IMR-90 (cell line): ENCODE results near the gene CDH23.

ENCODE experiments used
- BHLHE40 ChIP-seq: fragments of 150-350 bp; IDR thresholded peaks from 2 replicates; pipeline ENCODE4 v1.6.1; 2016; ENCODE audit warnings: mild to moderate bottlenecking, low read depth, low read length
- CEBPB ChIP-seq: IDR thresholded peaks from 2 replicates; pipeline ENCODE4 v1.6.1; 2012; ENCODE audit warnings: low read depth, low read length, improper control_type of control experiment
- CHD1 ChIP-seq: IDR thresholded peaks from 2 replicates; pipeline ENCODE4 v1.6.1; 2012; ENCODE audit warnings: low read depth, low read length, improper control_type of control experiment
- MAFK ChIP-seq: IDR thresholded peaks from 2 replicates; pipeline ENCODE4 v1.6.1; 2012; ENCODE audit warnings: low read depth, low read length, improper control_type of control experiment
- MXI1 ChIP-seq: IDR thresholded peaks from 2 replicates; pipeline ENCODE4 v1.6.1; 2012; ENCODE audit warnings: low read depth, mild to moderate bottlenecking, low read length, moderate library complexity, borderline replicate concordance
- POLR2A ChIP-seq: IDR thresholded peaks from 2 replicates; pipeline ENCODE4 v1.6.1; 2012; ENCODE audit warnings: mild to moderate bottlenecking, low read depth, low read length
- RAD21 ChIP-seq: IDR thresholded peaks from 2 replicates; pipeline ENCODE4 v1.6.1; 2012; ENCODE audit warnings: low read length, improper control_type of control experiment
- RCOR1 ChIP-seq: IDR thresholded peaks from 2 replicates; pipeline ENCODE4 v1.6.1; 2012; ENCODE audit warnings: mild to moderate bottlenecking, low read length, improper control_type of control experiment; ENCODE audit not compliant: insufficient replicate concordance
- RFX5 ChIP-seq: IDR thresholded peaks from 2 replicates; pipeline ENCODE4 v1.8.0; 2012; ENCODE audit warnings: low read depth, mild to moderate bottlenecking, low read length, moderate library complexity
- SMC3 ChIP-seq: fragments of 150-350 bp; IDR thresholded peaks from 2 replicates; pipeline ENCODE4 v1.6.1; 2016; ENCODE audit warnings: low read depth, mild to moderate bottlenecking, antibody characterized with exemption, low read length, moderate library complexity
- TF ChIP-seq, protein P1 (sequence below): conservative IDR thresholded peaks from 2 replicates; pipeline ENCODE4 v1.5.1; 2012; ENCODE audit warnings: mild to moderate bottlenecking, low read depth, low read length, improper control_type of control experiment
- TF ChIP-seq, protein P2 (sequence below): fragments of 150-350 bp; IDR thresholded peaks from 2 replicates; pipeline ENCODE4 v1.6.1; 2017; ENCODE audit warnings: mild to moderate bottlenecking, antibody characterized with exemption, low read length, low read depth
- TF ChIP-seq, protein P3 (sequence below): fragments of 150-350 bp; IDR thresholded peaks from 2 replicates; pipeline ENCODE4 v1.6.1; 2016; ENCODE audit warnings: low read depth, mild to moderate bottlenecking, low read length, moderate library complexity, borderline replicate concordance

DNA sequence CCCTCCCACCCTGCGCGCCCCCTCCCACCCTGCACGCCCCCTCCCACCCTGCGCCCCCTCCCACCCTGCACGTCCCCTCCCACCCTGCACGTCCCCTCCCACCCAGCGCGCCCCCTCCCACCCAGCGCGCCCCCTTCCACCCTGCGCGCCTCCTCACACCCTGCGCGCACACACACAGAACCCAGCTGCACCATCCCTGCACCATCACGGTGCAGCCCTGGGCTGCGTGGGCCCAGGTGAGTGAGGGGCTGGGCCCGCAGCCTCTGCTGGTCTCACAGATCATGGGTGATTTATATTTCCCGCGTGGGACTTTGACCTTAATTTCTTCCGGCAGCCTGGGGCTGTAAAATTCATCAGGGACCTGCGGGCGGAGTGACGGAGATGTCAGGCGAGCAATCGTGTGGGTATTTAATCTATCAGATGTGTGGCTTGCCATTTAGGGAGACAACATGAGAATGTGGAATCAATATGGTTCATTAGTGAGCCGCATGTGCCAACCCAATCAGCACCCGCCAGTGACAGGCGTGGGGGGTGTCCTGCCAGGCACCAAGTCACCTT is 265.1 kb downstream of the CDH23 start:
- TF ChIP-seq MXI1 (no peak), SMC3 (no peak), RCOR1 (no peak), BHLHE40 (no peak), POLR2A (no peak), CEBPB (no peak), RAD21 (no peak), RFX5 (no peak), MAFK (no peak), CHD1 (no peak)
- TF ChIP-seq, protein P1, sequence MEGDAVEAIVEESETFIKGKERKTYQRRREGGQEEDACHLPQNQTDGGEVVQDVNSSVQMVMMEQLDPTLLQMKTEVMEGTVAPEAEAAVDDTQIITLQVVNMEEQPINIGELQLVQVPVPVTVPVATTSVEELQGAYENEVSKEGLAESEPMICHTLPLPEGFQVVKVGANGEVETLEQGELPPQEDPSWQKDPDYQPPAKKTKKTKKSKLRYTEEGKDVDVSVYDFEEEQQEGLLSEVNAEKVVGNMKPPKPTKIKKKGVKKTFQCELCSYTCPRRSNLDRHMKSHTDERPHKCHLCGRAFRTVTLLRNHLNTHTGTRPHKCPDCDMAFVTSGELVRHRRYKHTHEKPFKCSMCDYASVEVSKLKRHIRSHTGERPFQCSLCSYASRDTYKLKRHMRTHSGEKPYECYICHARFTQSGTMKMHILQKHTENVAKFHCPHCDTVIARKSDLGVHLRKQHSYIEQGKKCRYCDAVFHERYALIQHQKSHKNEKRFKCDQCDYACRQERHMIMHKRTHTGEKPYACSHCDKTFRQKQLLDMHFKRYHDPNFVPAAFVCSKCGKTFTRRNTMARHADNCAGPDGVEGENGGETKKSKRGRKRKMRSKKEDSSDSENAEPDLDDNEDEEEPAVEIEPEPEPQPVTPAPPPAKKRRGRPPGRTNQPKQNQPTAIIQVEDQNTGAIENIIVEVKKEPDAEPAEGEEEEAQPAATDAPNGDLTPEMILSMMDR: no peak
- TF ChIP-seq, protein P2, sequence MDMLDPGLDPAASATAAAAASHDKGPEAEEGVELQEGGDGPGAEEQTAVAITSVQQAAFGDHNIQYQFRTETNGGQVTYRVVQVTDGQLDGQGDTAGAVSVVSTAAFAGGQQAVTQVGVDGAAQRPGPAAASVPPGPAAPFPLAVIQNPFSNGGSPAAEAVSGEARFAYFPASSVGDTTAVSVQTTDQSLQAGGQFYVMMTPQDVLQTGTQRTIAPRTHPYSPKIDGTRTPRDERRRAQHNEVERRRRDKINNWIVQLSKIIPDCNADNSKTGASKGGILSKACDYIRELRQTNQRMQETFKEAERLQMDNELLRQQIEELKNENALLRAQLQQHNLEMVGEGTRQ: no peak
- TF ChIP-seq, protein P3, sequence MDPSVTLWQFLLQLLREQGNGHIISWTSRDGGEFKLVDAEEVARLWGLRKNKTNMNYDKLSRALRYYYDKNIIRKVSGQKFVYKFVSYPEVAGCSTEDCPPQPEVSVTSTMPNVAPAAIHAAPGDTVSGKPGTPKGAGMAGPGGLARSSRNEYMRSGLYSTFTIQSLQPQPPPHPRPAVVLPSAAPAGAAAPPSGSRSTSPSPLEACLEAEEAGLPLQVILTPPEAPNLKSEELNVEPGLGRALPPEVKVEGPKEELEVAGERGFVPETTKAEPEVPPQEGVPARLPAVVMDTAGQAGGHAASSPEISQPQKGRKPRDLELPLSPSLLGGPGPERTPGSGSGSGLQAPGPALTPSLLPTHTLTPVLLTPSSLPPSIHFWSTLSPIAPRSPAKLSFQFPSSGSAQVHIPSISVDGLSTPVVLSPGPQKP: no peak
